PC-9 (cell line): ENCODE results near the gene ISG20.

Experiments
- EZH2 ChIP-seq: fragments of 200-600 bp; sonication (generic); IDR thresholded peaks from 2 replicates; pipeline ENCODE4 v1.8.0; 2017; ENCODE audit warnings: antibody characterized with exemption, low read depth
- TF ChIP-seq, protein P1 (sequence below): fragments of 200-600 bp; sonication (generic); conservative IDR thresholded peaks from 2 replicates; pipeline ENCODE4 v1.6.1; 2017; ENCODE audit warnings: mixed run types, antibody characterized with exemption, mild to moderate bottlenecking, moderate library complexity

DNA sequence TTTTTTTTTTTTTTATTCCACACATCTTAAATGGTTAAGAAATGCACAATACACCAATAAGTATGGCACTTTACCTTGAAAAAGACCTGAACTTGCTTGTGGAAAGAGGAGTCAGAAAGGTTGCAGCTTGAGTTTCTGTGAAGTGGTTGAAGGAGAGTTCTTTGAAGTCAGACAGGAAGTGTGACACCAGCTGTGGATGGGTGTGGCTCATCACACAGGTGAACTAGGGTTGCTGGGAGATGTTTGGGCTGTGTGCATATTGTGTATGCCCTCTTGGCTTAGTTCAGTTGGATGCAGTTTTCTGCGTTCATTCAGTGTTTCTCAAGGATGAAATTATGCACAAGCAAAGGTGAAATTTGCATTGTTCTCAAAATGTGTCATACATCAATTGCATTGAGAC lies 11.4 kb upstream of the ISG20 start:
- no peak for TF ChIP-seq EZH2
- TF ChIP-seq, protein P1, sequence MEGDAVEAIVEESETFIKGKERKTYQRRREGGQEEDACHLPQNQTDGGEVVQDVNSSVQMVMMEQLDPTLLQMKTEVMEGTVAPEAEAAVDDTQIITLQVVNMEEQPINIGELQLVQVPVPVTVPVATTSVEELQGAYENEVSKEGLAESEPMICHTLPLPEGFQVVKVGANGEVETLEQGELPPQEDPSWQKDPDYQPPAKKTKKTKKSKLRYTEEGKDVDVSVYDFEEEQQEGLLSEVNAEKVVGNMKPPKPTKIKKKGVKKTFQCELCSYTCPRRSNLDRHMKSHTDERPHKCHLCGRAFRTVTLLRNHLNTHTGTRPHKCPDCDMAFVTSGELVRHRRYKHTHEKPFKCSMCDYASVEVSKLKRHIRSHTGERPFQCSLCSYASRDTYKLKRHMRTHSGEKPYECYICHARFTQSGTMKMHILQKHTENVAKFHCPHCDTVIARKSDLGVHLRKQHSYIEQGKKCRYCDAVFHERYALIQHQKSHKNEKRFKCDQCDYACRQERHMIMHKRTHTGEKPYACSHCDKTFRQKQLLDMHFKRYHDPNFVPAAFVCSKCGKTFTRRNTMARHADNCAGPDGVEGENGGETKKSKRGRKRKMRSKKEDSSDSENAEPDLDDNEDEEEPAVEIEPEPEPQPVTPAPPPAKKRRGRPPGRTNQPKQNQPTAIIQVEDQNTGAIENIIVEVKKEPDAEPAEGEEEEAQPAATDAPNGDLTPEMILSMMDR = no peak
